HepG2 (cell line): ENCODE measurements around the gene LMF2. TPM values are rescaled to one million over a fixed set of nuclear protein-coding genes. Genes with fewer than 3 reads are reported as not detected.
A peak's percentile ranks its signal among the peaks of the same experiment; 100 is the strongest.

ENCODE experiments used
- AGO1 ChIP-seq: fragments of 200-400 bp; formaldehyde crosslinking; IDR thresholded peaks from 2 replicates; pipeline ENCODE4 v1.6.1; 2017; ENCODE audit warnings: mild to moderate bottlenecking, low read depth, low read length, moderate library complexity; ENCODE audit not compliant: poor library complexity, severe bottlenecking
- ATF1 ChIP-seq: IDR thresholded peaks from 2 replicates; pipeline ENCODE4 v1.6.1; 2016; ENCODE audit warnings: mild to moderate bottlenecking, control low read depth
- EP300 ChIP-seq, 3 experiments: sonication (generic) in 1 of 3; formaldehyde crosslinking in 1 of 3; IDR thresholded peaks; 2 replicates each; pipeline versions ENCODE4 v1.5.1 to v1.6.1; 2011 to 2020; ENCODE audit warnings: low read depth in 2 of 3, low read length in 2 of 3, borderline replicate concordance in 1 of 3, improper control_type of control experiment in 1 of 3, mild to moderate bottlenecking in 1 of 3, missing genetic modification reagents in 1 of 3, moderate library complexity in 1 of 3
- HNRNPH1 ChIP-seq: fragments of 200-400 bp; formaldehyde crosslinking; optimal IDR thresholded peaks from 2 replicates; pipeline ENCODE3; 2017; ENCODE audit warnings: mild to moderate bottlenecking, low read depth, low read length
- HOXA3 ChIP-seq: sonication (generic); formaldehyde crosslinking; IDR thresholded peaks from 2 replicates; pipeline ENCODE4 v1.5.0; 2020; ENCODE audit warnings: missing genetic modification reagents
- HOXA7 ChIP-seq: sonication (generic); formaldehyde crosslinking; IDR thresholded peaks from 2 replicates; pipeline ENCODE4 v1.8.1; 2022; ENCODE audit warnings: mild to moderate bottlenecking, missing genetic modification reagents, moderate library complexity
- KLF16 ChIP-seq, 2 experiments: sonication (generic) in 1 of 2; formaldehyde crosslinking in 1 of 2; IDR thresholded peaks; 2 replicates each; pipeline versions ENCODE4 v1.6.1 to v1.8.0; 2016 to 2023; ENCODE audit warnings: missing genetic modification reagents in 2 of 2, missing compliant biosample characterization in 1 of 2
- MAFF ChIP-seq: IDR thresholded peaks from 2 replicates; pipeline ENCODE4 v1.6.1; 2011; ENCODE audit warnings: low read depth, low read length, improper control_type of control experiment
- NFYC ChIP-seq: IDR thresholded peaks from 2 replicates; pipeline ENCODE4 v1.6.1; 2016; ENCODE audit warnings: missing genetic modification reagents, missing compliant biosample characterization
- RBAK ChIP-seq: sonication (generic); formaldehyde crosslinking; IDR thresholded peaks from 2 replicates; pipeline ENCODE4 v1.5.1; 2020; ENCODE audit warnings: mild to moderate bottlenecking, missing genetic modification reagents
- SMYD3 ChIP-seq: sonication (generic); formaldehyde crosslinking; IDR thresholded peaks from 2 replicates; pipeline ENCODE4 v1.8.1; 2023; ENCODE audit warnings: mild to moderate bottlenecking, missing genetic modification reagents
- TBP ChIP-seq: sonication (generic); formaldehyde crosslinking; IDR thresholded peaks from 2 replicates; pipeline ENCODE4 v1.5.0; 2020; ENCODE audit warnings: missing genetic modification reagents
- ZFX ChIP-seq: sonication (generic); formaldehyde crosslinking; IDR thresholded peaks from 2 replicates; pipeline ENCODE4 v1.4.0; 2020; ENCODE audit warnings: mild to moderate bottlenecking, low read depth, missing genetic modification reagents, moderate library complexity
- ZMYM3 ChIP-seq: sonication (generic); formaldehyde crosslinking; IDR thresholded peaks from 2 replicates; pipeline ENCODE4 v1.5.1; 2020; ENCODE audit warnings: mild to moderate bottlenecking, missing genetic modification reagents
- ZNF20 ChIP-seq: sonication (generic); formaldehyde crosslinking; IDR thresholded peaks from 2 replicates; pipeline ENCODE4 v1.4.0; 2020; ENCODE audit warnings: mild to moderate bottlenecking, moderate library complexity, missing genetic modification reagents
- ZNF350 ChIP-seq: sonication (generic); formaldehyde crosslinking; IDR thresholded peaks from 2 replicates; pipeline ENCODE4 v1.4.0; 2020; ENCODE audit warnings: mild to moderate bottlenecking, low read depth, missing genetic modification reagents, borderline replicate concordance
- polyA plus RNA-seq, 8 experiments: library from polyadenylated mRNA; depleted of rRNA in 3 of 8; stranded (reverse) in 7 of 8; unstranded in 1 of 8; fragments of >200 nt; fragmentation: Illumina TruSeq in 4 of 8; extraction: Trizol in 4 of 8; gene quantifications; 2 replicates each; pipeline versions ENCODE4 v1.2.1 to v1.2.3, GENCODE V29; 2011 to 2016; ENCODE audit warnings: low read depth in 4 of 8, missing spikeins in 1 of 8, mixed read lengths in 1 of 8; ENCODE audit not compliant: insufficient read depth in 1 of 8
- total RNA-seq, 5 experiments: library from RNA; depleted of rRNA; stranded (reverse); fragments of >200 nt; fragmentation: Illumina TruSeq; extraction: Trizol; gene quantifications; 2 replicates each; pipeline ENCODE4 v1.2.3, GENCODE V29; 2016; ENCODE audit warnings: low read depth in 1 of 5
- TF ChIP-seq, protein P1 (sequence below): IDR thresholded peaks from 2 replicates; pipeline ENCODE4 v1.6.1; 2016
- TF ChIP-seq, protein P2 (sequence below): IDR thresholded peaks from 2 replicates; pipeline ENCODE4 v1.6.1; 2016
- TF ChIP-seq, protein P3 (sequence below): sonication (generic); formaldehyde crosslinking; conservative IDR thresholded peaks from 2 replicates; pipeline ENCODE4 v1.8.0; 2022; ENCODE audit warnings: missing genetic modification reagents
- TF ChIP-seq, protein P4 (sequence below): IDR thresholded peaks from 2 replicates; pipeline ENCODE4 v1.6.1; 2016; ENCODE audit warnings: low read depth, control low read depth
- TF ChIP-seq, protein P5 (sequence below): fragments of 450-650 bp; IDR thresholded peaks from 2 replicates; pipeline ENCODE4 v1.6.1; 2017

LMF2 gene
- total and polyA plus RNA-seq, 2 of the 13 experiments (the other 11 are each of a cell fraction or from before 2014, with no cell fraction given) = 23.3 to 30.6 TPM

DNA sequence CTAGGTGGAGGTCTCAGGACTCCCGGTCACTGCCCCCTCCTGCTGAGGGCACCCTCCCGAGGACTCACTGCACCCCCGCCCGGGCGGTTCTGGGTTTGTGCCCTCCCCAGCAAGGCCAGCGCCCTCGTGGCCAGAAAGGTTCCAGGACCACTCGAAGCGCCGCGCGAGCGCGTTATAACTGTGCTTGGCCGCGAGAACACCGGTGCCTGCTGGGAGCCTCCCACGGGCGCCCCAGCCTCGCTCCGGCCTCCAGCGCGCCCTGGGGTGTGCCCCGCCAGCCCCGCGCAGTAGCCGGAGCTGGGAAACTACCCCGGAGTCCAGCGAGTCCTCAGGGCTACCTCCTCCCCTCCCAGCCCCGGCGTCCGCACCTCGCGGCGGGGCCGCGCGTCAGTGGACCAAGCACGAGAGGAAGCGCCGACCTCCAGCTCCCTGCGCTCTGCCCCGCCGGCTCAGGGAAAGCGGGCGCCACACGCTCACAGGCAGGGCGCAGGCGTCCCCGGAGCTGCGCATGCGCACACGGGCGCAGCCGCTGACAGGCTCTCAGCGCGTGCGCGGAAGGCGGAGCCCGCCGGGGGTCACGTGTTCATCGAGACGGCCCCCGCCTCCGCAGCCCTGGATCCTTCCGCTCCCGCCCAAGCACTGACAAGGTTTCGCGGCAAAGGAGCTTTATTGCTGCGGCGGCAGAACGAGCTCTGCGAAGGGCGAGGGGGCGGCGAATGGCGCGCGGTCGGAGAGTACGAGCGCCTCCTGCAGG is 17.8 kb upstream of the LMF2 start, which contains the start of gene SCO2 (continued):
- TF ChIP-seq, protein P1, sequence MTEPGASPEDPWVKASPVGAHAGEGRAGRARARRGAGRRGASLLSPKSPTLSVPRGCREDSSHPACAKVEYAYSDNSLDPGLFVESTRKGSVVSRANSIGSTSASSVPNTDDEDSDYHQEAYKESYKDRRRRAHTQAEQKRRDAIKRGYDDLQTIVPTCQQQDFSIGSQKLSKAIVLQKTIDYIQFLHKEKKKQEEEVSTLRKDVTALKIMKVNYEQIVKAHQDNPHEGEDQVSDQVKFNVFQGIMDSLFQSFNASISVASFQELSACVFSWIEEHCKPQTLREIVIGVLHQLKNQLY (CRISPR knock-in tag) = peak; percentile 56; the same call in 1 of the 2 replicates
- TF ChIP-seq HOXA3 (CRISPR knock-in tag) (peak; percentile 72; the same call in 1 of the 2 replicates), AGO1 (peak; percentile 94), RBAK (no peak), SMYD3 (CRISPR knock-in tag) (no peak), MAFF (no peak; the same call in 1 of the 2 replicates), ZFX (CRISPR knock-in tag) (peak; percentile 81), KLF16 (CRISPR knock-in tag; IDR thresholded peaks at IDR 0.05) (peak in 1 of 2 experiments; percentile 76; a peak in 2 of 4 replicates), EP300 (IDR thresholded peaks at IDR 0.05; ENCODE audit: low read depth in 2 of 2, low read length in 2 of 2) (no peak), EP300 (CRISPR knock-in tag; IDR thresholded peaks at IDR 0.05; ENCODE audit: borderline replicate concordance) (no peak), ZNF20 (peak; percentile 23; the same call in 1 of the 2 replicates), NFYC (no peak), HOXA7 (CRISPR knock-in tag) (no peak), TBP (CRISPR knock-in tag) (no peak), ATF1 (CRISPR knock-in tag) (no peak), HNRNPH1 (no peak), ZMYM3 (CRISPR knock-in tag) (no peak), ZNF350 (CRISPR knock-in tag) (peak; percentile 83)
- TF ChIP-seq, protein P2, sequence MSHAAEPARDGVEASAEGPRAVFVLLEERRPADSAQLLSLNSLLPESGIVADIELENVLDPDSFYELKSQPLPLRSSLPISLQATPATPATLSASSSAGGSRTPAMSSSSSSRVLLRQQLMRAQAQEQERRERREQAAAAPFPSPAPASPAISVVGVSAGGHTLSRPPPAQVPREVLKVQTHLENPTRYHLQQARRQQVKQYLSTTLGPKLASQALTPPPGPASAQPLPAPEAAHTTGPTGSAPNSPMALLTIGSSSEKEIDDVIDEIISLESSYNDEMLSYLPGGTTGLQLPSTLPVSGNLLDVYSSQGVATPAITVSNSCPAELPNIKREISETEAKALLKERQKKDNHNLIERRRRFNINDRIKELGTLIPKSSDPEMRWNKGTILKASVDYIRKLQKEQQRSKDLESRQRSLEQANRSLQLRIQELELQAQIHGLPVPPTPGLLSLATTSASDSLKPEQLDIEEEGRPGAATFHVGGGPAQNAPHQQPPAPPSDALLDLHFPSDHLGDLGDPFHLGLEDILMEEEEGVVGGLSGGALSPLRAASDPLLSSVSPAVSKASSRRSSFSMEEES (CRISPR knock-in tag) = peak; percentile 84
- TF ChIP-seq, protein P3, sequence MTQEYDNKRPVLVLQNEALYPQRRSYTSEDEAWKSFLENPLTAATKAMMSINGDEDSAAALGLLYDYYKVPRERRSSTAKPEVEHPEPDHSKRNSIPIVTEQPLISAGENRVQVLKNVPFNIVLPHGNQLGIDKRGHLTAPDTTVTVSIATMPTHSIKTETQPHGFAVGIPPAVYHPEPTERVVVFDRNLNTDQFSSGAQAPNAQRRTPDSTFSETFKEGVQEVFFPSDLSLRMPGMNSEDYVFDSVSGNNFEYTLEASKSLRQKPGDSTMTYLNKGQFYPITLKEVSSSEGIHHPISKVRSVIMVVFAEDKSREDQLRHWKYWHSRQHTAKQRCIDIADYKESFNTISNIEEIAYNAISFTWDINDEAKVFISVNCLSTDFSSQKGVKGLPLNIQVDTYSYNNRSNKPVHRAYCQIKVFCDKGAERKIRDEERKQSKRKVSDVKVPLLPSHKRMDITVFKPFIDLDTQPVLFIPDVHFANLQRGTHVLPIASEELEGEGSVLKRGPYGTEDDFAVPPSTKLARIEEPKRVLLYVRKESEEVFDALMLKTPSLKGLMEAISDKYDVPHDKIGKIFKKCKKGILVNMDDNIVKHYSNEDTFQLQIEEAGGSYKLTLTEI (CRISPR knock-in tag) = no peak
- TF ChIP-seq, protein P4, sequence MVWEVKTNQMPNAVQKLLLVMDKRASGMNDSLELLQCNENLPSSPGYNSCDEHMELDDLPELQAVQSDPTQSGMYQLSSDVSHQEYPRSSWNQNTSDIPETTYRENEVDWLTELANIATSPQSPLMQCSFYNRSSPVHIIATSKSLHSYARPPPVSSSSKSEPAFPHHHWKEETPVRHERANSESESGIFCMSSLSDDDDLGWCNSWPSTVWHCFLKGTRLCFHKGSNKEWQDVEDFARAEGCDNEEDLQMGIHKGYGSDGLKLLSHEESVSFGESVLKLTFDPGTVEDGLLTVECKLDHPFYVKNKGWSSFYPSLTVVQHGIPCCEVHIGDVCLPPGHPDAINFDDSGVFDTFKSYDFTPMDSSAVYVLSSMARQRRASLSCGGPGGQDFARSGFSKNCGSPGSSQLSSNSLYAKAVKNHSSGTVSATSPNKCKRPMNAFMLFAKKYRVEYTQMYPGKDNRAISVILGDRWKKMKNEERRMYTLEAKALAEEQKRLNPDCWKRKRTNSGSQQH (CRISPR knock-in tag) = peak; percentile 46; the same call in 1 of the 2 replicates
- TF ChIP-seq, protein P5, sequence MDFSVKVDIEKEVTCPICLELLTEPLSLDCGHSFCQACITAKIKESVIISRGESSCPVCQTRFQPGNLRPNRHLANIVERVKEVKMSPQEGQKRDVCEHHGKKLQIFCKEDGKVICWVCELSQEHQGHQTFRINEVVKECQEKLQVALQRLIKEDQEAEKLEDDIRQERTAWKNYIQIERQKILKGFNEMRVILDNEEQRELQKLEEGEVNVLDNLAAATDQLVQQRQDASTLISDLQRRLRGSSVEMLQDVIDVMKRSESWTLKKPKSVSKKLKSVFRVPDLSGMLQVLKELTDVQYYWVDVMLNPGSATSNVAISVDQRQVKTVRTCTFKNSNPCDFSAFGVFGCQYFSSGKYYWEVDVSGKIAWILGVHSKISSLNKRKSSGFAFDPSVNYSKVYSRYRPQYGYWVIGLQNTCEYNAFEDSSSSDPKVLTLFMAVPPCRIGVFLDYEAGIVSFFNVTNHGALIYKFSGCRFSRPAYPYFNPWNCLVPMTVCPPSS = no peak
